SK-N-MC (cell line): ENCODE data around the gene YPEL2.

Experiments
- EZH2 ChIP-seq: fragments of 200-600 bp; sonication (generic); IDR thresholded peaks from one replicate; pipeline ENCODE4 v1.6.1; 2017; ENCODE audit warnings: antibody characterized with exemption
- FOXP2 ChIP-seq: optimal IDR thresholded peaks from 2 replicates; pipeline ENCODE3; 2011; ENCODE audit warnings: mild to moderate bottlenecking, moderate library complexity; ENCODE audit not compliant: insufficient read depth; ENCODE audit errors: extremely low read length, control extremely low read depth
- POLR2AphosphoS5 ChIP-seq: IDR thresholded peaks from 2 replicates; pipeline ENCODE4 v1.6.1; 2012; ENCODE audit warnings: mild to moderate bottlenecking, low read depth, low read length, borderline replicate concordance

DNA sequence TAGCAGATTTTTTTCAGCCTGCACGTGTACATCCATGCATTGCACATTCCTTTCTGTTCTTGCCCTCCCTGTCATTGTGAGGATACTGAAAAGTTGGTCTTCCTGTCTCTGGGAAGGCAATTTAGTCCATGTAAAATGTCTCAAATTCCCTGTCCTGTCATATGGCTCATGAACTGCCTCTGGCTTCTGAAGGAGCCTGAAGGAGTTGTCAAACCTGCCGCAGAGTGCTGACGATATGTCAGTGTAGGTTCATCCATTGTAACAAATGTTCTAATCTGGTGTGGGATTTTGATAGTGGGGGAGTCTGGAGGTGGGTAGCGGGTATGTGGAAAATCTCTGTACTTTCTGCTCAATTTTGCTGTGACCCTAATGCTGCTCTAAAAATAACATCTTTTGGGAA, 59.6 kb downstream of the YPEL2 start:
- TF ChIP-seq POLR2AphosphoS5 (no peak), EZH2 (no peak), FOXP2 (no peak)
